DMS 273 (cell line): ENCODE data around the gene FEN1.

ENCODE experiments used
- DNase-seq: peaks from one replicate; lab custom pipeline; 2025; ENCODE audit not compliant: unreplicated experiment; lab: John Stamatoyannopoulos, UW

The FEN1 gene

GRCh38 chr11:61756452-61757212 is 36.1 kb upstream of the FEN1 start:
- no peak for DNase-seq

- no peak for DNase-seq
These were observed 35.4 kb upstream of the FEN1 start for GRCh38 chr11:61757213-61757862.

GRCh38 chr11:61760946-61761345 is 31.8 kb upstream of the FEN1 start:
- DNase-seq: no peak

- no peak for DNase-seq
These were observed 31.1 kb upstream of the FEN1 start for GRCh38 chr11:61761440-61762222.

GRCh38 chr11:61762223-61762615 is 30.5 kb upstream of the FEN1 start:
- no peak for DNase-seq

- no peak for DNase-seq
These were observed 29.9 kb upstream of the FEN1 start for GRCh38 chr11:61762798-61763197.

- no peak for DNase-seq
These were observed 28.6 kb upstream of the FEN1 start for GRCh38 chr11:61763930-61764605.

- no peak for DNase-seq
These were observed 28.0 kb upstream of the FEN1 start for GRCh38 chr11:61764606-61765260.

- no peak for DNase-seq
These were observed 27.0 kb upstream of the FEN1 start for GRCh38 chr11:61765550-61766253.

- DNase-seq: no peak
These were observed 26.3 kb upstream of the FEN1 start for GRCh38 chr11:61766353-61766841.

- no peak for DNase-seq
These were observed 24.2 kb upstream of the FEN1 start for GRCh38 chr11:61768376-61769076.

GRCh38 chr11:61769169-61769920 is 23.4 kb upstream of the FEN1 start:
- DNase-seq: no peak

- DNase-seq: no peak
These were observed 22.6 kb upstream of the FEN1 start for GRCh38 chr11:61769946-61770683.

- DNase-seq: no peak
These were observed 21.4 kb upstream of the FEN1 start for GRCh38 chr11:61771195-61771894.

- DNase-seq: no peak
These were observed 20.7 kb upstream of the FEN1 start for GRCh38 chr11:61771985-61772455.

- no peak for DNase-seq
These were observed 19.4 kb upstream of the FEN1 start for GRCh38 chr11:61773356-61773755.

GRCh38 chr11:61773809-61774208 is 18.9 kb upstream of the FEN1 start:
- no peak for DNase-seq
